Spleen (tissue), 11 donors: Measurements from ENCODE around the gene SLC25A51. TPM values are rescaled to one million over a fixed set of nuclear protein-coding genes. Genes with fewer than 3 reads are reported as not detected.

ENCODE experiments used
- DNase-seq: peaks from one replicate; pipeline ENCODE4 v3.0.0-alpha.2; 2020
- H3K27ac ChIP-seq, 8 donors: fragments of 200-600 bp; sonication (generic) in 7 of 8; 1 replicate in 4 of 8; 2 replicates in 4 of 8; pipeline versions ENCODE4 v1.5.0 to v1.8.0; 2016 to 2021; ENCODE audit warnings: inconsistent platforms in 4 of 8, mild to moderate bottlenecking in 4 of 8, moderate library complexity in 1 of 8
- H3K27me3 ChIP-seq, 7 donors: fragments of 200-600 bp; sonication (generic) in 6 of 7; replicated peaks in 1 of 7; 1 replicate in 4 of 7; 2 replicates in 3 of 7; pipeline versions ENCODE4 v1.5.0 to v1.8.0; 2016 to 2021; ENCODE audit warnings: inconsistent platforms in 3 of 7, mild to moderate bottlenecking in 1 of 7
- H3K36me3 ChIP-seq, 6 donors: fragments of 200-600 bp; sonication (generic) in 5 of 6; 1 replicate in 4 of 6; 2 replicates in 2 of 6; pipeline versions ENCODE4 v1.5.0 to v1.8.0; 2016 to 2021; ENCODE audit warnings: inconsistent platforms in 2 of 6
- H3K4me1 ChIP-seq, 6 donors: fragments of 200-600 bp; sonication (generic) in 5 of 6; 1 replicate in 3 of 6; 2 replicates in 3 of 6; pipeline versions ENCODE4 v1.5.0 to v1.8.0; 2016 to 2021; ENCODE audit warnings: inconsistent platforms in 3 of 6
- H3K4me3 ChIP-seq, 8 donors: fragments of 200-600 bp; sonication (generic) in 7 of 8; 1 replicate in 4 of 8; 2 replicates in 4 of 8; pipeline versions ENCODE4 v1.5.0 to v1.8.0; 2016 to 2021; ENCODE audit warnings: inconsistent platforms in 4 of 8, mild to moderate bottlenecking in 4 of 8, moderate library complexity in 2 of 8
- H3K9me3 ChIP-seq, 8 donors: fragments of 200-600 bp; sonication (generic) in 7 of 8; 1 replicate in 4 of 8; 2 replicates in 4 of 8; pipeline versions ENCODE4 v1.5.0 to v1.8.0; 2016 to 2021; ENCODE audit warnings: inconsistent platforms in 4 of 8
- CTCF ChIP-seq, 11 experiments: fragments of 200-600 bp in 7 of 11; fragments of 450-650 bp in 4 of 11; sonication (generic) in 4 of 11; IDR thresholded peaks in 8 of 11; conservative IDR thresholded peaks in 3 of 11; 1 replicate in 7 of 11; 2 replicates in 4 of 11; pipeline versions ENCODE4 v1.4.0 to v1.8.0; 2016 to 2021; ENCODE audit warnings: antibody characterized with exemption in 11 of 11, inconsistent platforms in 4 of 11, mild to moderate bottlenecking in 1 of 11
- POLR2A ChIP-seq, 3 donors: fragments of 450-650 bp; IDR thresholded peaks; one replicate each; pipeline ENCODE4 v1.5.1; 2017; ENCODE audit warnings: antibody characterized with exemption in 3 of 3, mild to moderate bottlenecking in 1 of 3
- POLR2AphosphoS5 ChIP-seq, 3 donors: sonication (generic); formaldehyde crosslinking; IDR thresholded peaks; one replicate each; pipeline ENCODE4 v1.5.1; 2017; ENCODE audit warnings: antibody characterized with exemption in 3 of 3
- WGBS, 5 donors: extraction: QIAGEN DNeasy Blood & Tissue Kit in 3 of 5; methylation state at CpG; one replicate each; pipeline versions ENCODE4 v1.1.5 to v1.1.7; 2013 to 2018; 5-methylcytosine and 5-hydroxymethylcytosine counted together
- intact Hi-C: fragments of 100-400 bp; cut with DNase I; formaldehyde crosslinking; loops from one replicate; pipeline ENCODE4 v1.15.0; 2023; ENCODE audit warnings: low total_unique reads
- polyA plus RNA-seq, 3 donors: library from polyadenylated mRNA; stranded (reverse); fragments of 200-250 nt; gene quantifications; one replicate each; pipeline ENCODE4 v1.2.1, GENCODE V29; 2013
- total RNA-seq, 7 donors: library from RNA; depleted of rRNA in 3 of 7; stranded (reverse); fragments of >200 nt in 3 of 7; fragmentation: NEBNext Ultra II Directional in 4 of 7; extraction: Animal tissue kit (Norgen Biotek cat#: 25700) in 4 of 7; gene quantifications; one replicate each; pipeline versions ENCODE4 v1.1.0 to v1.2.1, GENCODE V29; 2016 to 2021
- donor health status: healthy with polysubstance abuse.
- donor health status: DM: no; HTN: no; CAD: no; lungs with moderate emphysema.
- donor health status: DM: no; HTN: no; CAD: no.
- donor health status: Bipolar disorder and iron deficiency.
- donor health status: healthy.
- donor health status: DM: no; HTN: no; CAD: no.
- donor health status: DM: yes; HTN: yes; CAD: no.

SLC25A51 gene
- total and polyA plus RNA-seq, 10 donors: 3.7 to 36.9 (median 25.4) TPM

- Histone ChIP-seq H3K27me3 (peaks cover 0 to 13% (median 0%) of the 10 kb centered on the region in 7 donors), H3K36me3 (peaks cover 0 to 19% (median 3%) of the 10 kb centered on the region in 6 donors), H3K9me3 (no peaks in the 10 kb centered on the region), H3K4me3 (no peak overlapping the region), H3K4me1 (peaks cover 5 to 47% (median 25%) of the 10 kb centered on the region in 6 donors), H3K27ac (peak overlapping the region in 3 of 8 donors; percentile 1 to 68 (median 62))
- no peak for TF ChIP-seq CTCF (IDR thresholded peaks at IDR 0.05 in 8 of 11, conservative IDR thresholded peaks at IDR 0.05 in 3 of 11)
- TF ChIP-seq POLR2A (IDR thresholded peaks at IDR 0.05): no peak
- TF ChIP-seq POLR2AphosphoS5 (IDR thresholded peaks at IDR 0.05): no peak
- 81 to 91% (median 87%) methylated on average over 8 to 9 of the region's 9 CpGs for WGBS, 5 donors
- no peak for DNase-seq
- intact Hi-C loops: no loop called here
Measured at GRCh38 chr9:37944671-37945481, 40.9 kb upstream of the SLC25A51 start.

- Histone ChIP-seq H3K27ac (peak overlapping the region in 4 of 8 donors; percentile 1 to 68 (median 56)), H3K4me1 (peaks cover 5 to 47% (median 25%) of the 10 kb centered on the region in 6 donors), H3K36me3 (peaks cover 0 to 19% (median 3%) of the 10 kb centered on the region in 6 donors), H3K9me3 (no peaks in the 10 kb centered on the region), H3K27me3 (peaks cover 0 to 13% (median 0%) of the 10 kb centered on the region in 7 donors), H3K4me3 (no peak overlapping the region)
- DNase-seq: no peak
- TF ChIP-seq CTCF (IDR thresholded peaks at IDR 0.05 in 8 of 11, conservative IDR thresholded peaks at IDR 0.05 in 3 of 11): no peak
- TF ChIP-seq POLR2AphosphoS5 (IDR thresholded peaks at IDR 0.05): peak in 2 of 3 donors; percentile 21 to 37
- WGBS, 5 donors: 73 to 90% (median 81%) methylated on average over 7 of the region's 7 CpGs
- intact Hi-C loops: no loop called here
Measured at GRCh38 chr9:37944266-37944650, 40.3 kb upstream of the SLC25A51 start.

GRCh38 chr9:37943345-37944265 is 39.7 kb upstream of the SLC25A51 start:
- 59 to 79% (median 75%) methylated on average over 8 to 12 of the region's 12 CpGs for WGBS, 5 donors
- TF ChIP-seq POLR2A (IDR thresholded peaks at IDR 0.05) (no peak), POLR2AphosphoS5 (IDR thresholded peaks at IDR 0.05) (peak in 1 of 3 donors; percentile 12), CTCF (IDR thresholded peaks at IDR 0.05 in 8 of 11, conservative IDR thresholded peaks at IDR 0.05 in 3 of 11) (no peak)
- intact Hi-C loops: no loop called here
- no peak overlapping the region for H3K4me3 ChIP-seq
- H3K36me3 ChIP-seq: peaks cover 0 to 15% (median 3%) of the 10 kb centered on the region in 6 donors
- H3K27me3 ChIP-seq: peaks cover 0 to 13% (median 0%) of the 10 kb centered on the region in 7 donors
- H3K27ac ChIP-seq: peak overlapping the region in 4 of 8 donors; percentile 1 to 68 (median 56)
- DNase-seq: no peak
- peaks cover 5 to 47% (median 26%) of the 10 kb centered on the region in 6 donors for H3K4me1 ChIP-seq
- H3K9me3 ChIP-seq: no peaks in the 10 kb centered on the region
